Transverse colon (tissue), 3 donors: Measurements from ENCODE around the gene GDNF.

Experiments
- POLR2A ChIP-seq: fragments of 450-650 bp; IDR thresholded peaks from one replicate; pipeline ENCODE4 v1.6.1; 2016; ENCODE audit warnings: antibody characterized with exemption, mild to moderate bottlenecking, moderate library complexity
- TF ChIP-seq, protein P1 (sequence below), 5 experiments: fragments of 200-600 bp in 3 of 5; fragments of 450-650 bp in 2 of 5; sonication (generic) in 3 of 5; IDR thresholded peaks; 1 replicate in 2 of 5; 2 replicates in 3 of 5; pipeline ENCODE4 v1.5.1; 2016 to 2017; ENCODE audit warnings: antibody characterized with exemption in 5 of 5, inconsistent platforms in 3 of 5, mild to moderate bottlenecking in 2 of 5, moderate library complexity in 1 of 5

DNA sequence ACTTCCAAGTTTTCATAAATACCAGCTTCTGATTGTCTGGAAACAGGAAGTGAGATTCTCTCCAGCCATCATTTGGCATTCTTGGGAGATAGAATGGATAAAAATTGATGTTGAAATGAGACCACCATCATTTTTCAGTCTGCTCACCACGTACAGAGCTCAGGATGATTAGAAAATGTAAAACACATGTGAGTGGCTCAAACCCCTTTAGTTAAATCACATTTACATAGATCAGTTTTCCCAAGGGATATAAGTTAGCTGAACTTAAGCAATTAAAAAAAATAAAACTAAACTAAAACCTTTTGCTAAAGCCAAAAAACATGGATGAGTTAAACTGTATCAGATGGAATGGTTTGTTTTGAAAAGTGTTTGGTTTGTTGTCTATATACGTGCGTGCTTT is 37.1 kb upstream of the GDNF start:
- TF ChIP-seq, protein P1, sequence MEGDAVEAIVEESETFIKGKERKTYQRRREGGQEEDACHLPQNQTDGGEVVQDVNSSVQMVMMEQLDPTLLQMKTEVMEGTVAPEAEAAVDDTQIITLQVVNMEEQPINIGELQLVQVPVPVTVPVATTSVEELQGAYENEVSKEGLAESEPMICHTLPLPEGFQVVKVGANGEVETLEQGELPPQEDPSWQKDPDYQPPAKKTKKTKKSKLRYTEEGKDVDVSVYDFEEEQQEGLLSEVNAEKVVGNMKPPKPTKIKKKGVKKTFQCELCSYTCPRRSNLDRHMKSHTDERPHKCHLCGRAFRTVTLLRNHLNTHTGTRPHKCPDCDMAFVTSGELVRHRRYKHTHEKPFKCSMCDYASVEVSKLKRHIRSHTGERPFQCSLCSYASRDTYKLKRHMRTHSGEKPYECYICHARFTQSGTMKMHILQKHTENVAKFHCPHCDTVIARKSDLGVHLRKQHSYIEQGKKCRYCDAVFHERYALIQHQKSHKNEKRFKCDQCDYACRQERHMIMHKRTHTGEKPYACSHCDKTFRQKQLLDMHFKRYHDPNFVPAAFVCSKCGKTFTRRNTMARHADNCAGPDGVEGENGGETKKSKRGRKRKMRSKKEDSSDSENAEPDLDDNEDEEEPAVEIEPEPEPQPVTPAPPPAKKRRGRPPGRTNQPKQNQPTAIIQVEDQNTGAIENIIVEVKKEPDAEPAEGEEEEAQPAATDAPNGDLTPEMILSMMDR (IDR thresholded peaks at IDR 0.05), result no peak
- TF ChIP-seq POLR2A, result no peak
